Measurements from ENCODE around the gene INPP5A.

Gene INPP5A

DNA sequence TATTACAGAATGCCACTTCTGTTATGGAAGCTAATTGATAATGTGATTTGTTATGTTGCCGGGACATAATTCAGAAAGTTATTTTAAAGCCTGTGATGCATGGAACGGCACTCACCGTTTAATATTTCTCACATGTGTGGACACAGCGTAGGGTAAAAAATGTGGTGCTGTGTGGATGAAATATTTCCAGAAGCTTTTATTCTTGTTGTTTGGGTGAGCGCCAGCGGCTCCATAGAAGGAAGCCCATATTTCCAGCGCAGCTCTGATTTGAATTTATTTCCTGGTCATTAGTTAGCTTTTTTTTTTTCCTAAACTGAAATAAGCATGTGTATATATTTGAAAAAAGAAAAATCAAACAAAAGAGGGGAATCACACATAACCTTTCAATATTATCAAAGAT is 268.5 kb downstream of the INPP5A start:
- TF ChIP-seq, protein P1, sequence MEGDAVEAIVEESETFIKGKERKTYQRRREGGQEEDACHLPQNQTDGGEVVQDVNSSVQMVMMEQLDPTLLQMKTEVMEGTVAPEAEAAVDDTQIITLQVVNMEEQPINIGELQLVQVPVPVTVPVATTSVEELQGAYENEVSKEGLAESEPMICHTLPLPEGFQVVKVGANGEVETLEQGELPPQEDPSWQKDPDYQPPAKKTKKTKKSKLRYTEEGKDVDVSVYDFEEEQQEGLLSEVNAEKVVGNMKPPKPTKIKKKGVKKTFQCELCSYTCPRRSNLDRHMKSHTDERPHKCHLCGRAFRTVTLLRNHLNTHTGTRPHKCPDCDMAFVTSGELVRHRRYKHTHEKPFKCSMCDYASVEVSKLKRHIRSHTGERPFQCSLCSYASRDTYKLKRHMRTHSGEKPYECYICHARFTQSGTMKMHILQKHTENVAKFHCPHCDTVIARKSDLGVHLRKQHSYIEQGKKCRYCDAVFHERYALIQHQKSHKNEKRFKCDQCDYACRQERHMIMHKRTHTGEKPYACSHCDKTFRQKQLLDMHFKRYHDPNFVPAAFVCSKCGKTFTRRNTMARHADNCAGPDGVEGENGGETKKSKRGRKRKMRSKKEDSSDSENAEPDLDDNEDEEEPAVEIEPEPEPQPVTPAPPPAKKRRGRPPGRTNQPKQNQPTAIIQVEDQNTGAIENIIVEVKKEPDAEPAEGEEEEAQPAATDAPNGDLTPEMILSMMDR (conservative IDR thresholded peaks at IDR 0.05; ENCODE audit: low read length), result no peak
- no peak overlapping the region for H3K4me2 ChIP-seq (ENCODE audit: low read depth, low read length, poor library complexity, severe bottlenecking)
- no peak overlapping the region for H3K9ac ChIP-seq (ENCODE audit: low read depth, low read length, poor library complexity, severe bottlenecking)

GRCh38 chr10:132806561-132807003 is 269.0 kb downstream of the INPP5A start:
- no peaks in the 10 kb centered on the region for H3K79me2 ChIP-seq (ENCODE audit: insufficient read depth, low read length)
- H3K4me2 ChIP-seq (ENCODE audit: low read depth, low read length, poor library complexity, severe bottlenecking), result no peak overlapping the region
- H3K9ac ChIP-seq (ENCODE audit: low read depth, low read length, poor library complexity, severe bottlenecking), result no peak overlapping the region
- TF ChIP-seq EZH2phosphoT487 (IDR thresholded peaks at IDR 0.05; ENCODE audit: borderline replicate concordance), result no peak
- TF ChIP-seq, protein P1 (conservative IDR thresholded peaks at IDR 0.05; ENCODE audit: low read length), result no peak
- H3K9me2 ChIP-seq (replicated peaks; ENCODE audit: low read depth, low read length), result no peaks in the 10 kb centered on the region
- H4K20me1 ChIP-seq (ENCODE audit: insufficient read depth, low read length, poor library complexity, severe bottlenecking), result no peaks in the 10 kb centered on the region
- H3K9me3 ChIP-seq (ENCODE audit: insufficient read depth, low read depth, low read length), result peaks cover 3% of the 10 kb centered on the region; the same call in 1 of the 2 replicates
- H3K36me3 ChIP-seq (ENCODE audit: insufficient read depth, low read length), result no peaks in the 10 kb centered on the region
- H2AFZ ChIP-seq (ENCODE audit: low read length), result no peak overlapping the region
- H3K27me3 ChIP-seq (ENCODE audit: insufficient read depth, low read length, poor library complexity, severe bottlenecking), result no peaks in the 10 kb centered on the region
- no peaks in the 10 kb centered on the region for H3K4me1 ChIP-seq (ENCODE audit: insufficient read depth, low read length, poor library complexity, severe bottlenecking)
- no peaks in the 10 kb centered on the region for H3F3A ChIP-seq (ENCODE audit: low read depth)
- no peak overlapping the region for H3K4me3 ChIP-seq (ENCODE audit: low read length, poor library complexity, severe bottlenecking)

More for the DNA sequence above, 268.5 kb downstream of the INPP5A start:
- Histone ChIP-seq H3F3A (ENCODE audit: low read depth) (no peaks in the 10 kb centered on the region), H3K4me3 (ENCODE audit: low read length, poor library complexity, severe bottlenecking) (no peak overlapping the region), H3K27me3 (ENCODE audit: insufficient read depth, low read length, poor library complexity, severe bottlenecking) (no peaks in the 10 kb centered on the region), H3K79me2 (ENCODE audit: insufficient read depth, low read length) (no peaks in the 10 kb centered on the region), H3K4me1 (ENCODE audit: insufficient read depth, low read length, poor library complexity, severe bottlenecking) (no peaks in the 10 kb centered on the region), H2AFZ (ENCODE audit: low read length) (no peak overlapping the region), H3K9me3 (ENCODE audit: insufficient read depth, low read depth, low read length) (peaks cover 3% of the 10 kb centered on the region; the same call in 1 of the 2 replicates), H3K36me3 (ENCODE audit: insufficient read depth, low read length) (no peaks in the 10 kb centered on the region), H4K20me1 (ENCODE audit: insufficient read depth, low read length, poor library complexity, severe bottlenecking) (no peaks in the 10 kb centered on the region), H3K9me2 (replicated peaks; ENCODE audit: low read depth, low read length) (no peaks in the 10 kb centered on the region)

DNA sequence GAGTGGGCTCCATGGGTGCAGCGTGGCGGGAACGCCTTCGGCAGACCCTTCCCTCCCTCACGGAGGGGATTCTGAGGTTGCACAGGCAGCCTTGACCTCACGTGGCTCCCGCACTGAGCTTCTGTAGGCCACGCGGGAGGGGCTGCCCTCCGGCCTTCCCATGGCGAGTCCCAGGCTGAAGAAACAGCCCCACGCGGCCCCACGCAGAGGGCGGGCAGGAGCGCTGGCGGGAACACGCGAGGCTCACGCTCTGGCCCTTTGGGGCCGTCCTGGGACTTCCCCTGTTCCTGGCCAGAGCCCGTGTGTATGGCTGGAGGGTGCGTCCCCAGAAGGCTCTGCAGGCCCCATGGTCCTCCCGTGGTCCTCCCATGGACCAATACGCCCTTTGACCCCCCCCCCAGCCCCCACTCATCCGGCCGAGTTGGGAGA is 270.0 kb downstream of the INPP5A start:
- Histone ChIP-seq H3K27me3 (ENCODE audit: insufficient read depth, low read length, poor library complexity, severe bottlenecking) (no peaks in the 10 kb centered on the region), H4K20me1 (ENCODE audit: insufficient read depth, low read length, poor library complexity, severe bottlenecking) (no peaks in the 10 kb centered on the region), H3K9ac (ENCODE audit: low read depth, low read length, poor library complexity, severe bottlenecking) (no peak overlapping the region), H3K9me2 (replicated peaks; ENCODE audit: low read depth, low read length) (no peaks in the 10 kb centered on the region), H3K4me1 (ENCODE audit: insufficient read depth, low read length, poor library complexity, severe bottlenecking) (no peaks in the 10 kb centered on the region), H3K9me3 (ENCODE audit: insufficient read depth, low read depth, low read length) (peaks cover 3% of the 10 kb centered on the region; the same call in 1 of the 2 replicates), H2AFZ (ENCODE audit: low read length) (no peak overlapping the region), H3K4me2 (ENCODE audit: low read depth, low read length, poor library complexity, severe bottlenecking) (no peak overlapping the region), H3K36me3 (ENCODE audit: insufficient read depth, low read length) (no peaks in the 10 kb centered on the region), H3F3A (ENCODE audit: low read depth) (no peaks in the 10 kb centered on the region), H3K4me3 (ENCODE audit: low read length, poor library complexity, severe bottlenecking) (no peak overlapping the region), H3K79me2 (ENCODE audit: insufficient read depth, low read length) (no peaks in the 10 kb centered on the region)
- no peak for TF ChIP-seq EZH2phosphoT487 (IDR thresholded peaks at IDR 0.05; ENCODE audit: borderline replicate concordance)
- TF ChIP-seq, protein P1 (conservative IDR thresholded peaks at IDR 0.05; ENCODE audit: low read length), result no peak

All from Loucy (cell line).